GM19025 (cell line): ENCODE data around the gene ENPEP.

Source experiments
- ATAC-seq: cut with Tn5 transposase; IDR thresholded peaks from one replicate; pipeline ENCODE4 v1.9.1; 2021; ENCODE audit warnings: mild to moderate bottlenecking, low read depth, moderate library complexity; ENCODE audit not compliant: unreplicated experiment

ENPEP gene

GRCh38 chr4:110597582-110597981, 121.6 kb downstream of the ENPEP start:
- ATAC-seq, result no peak

DNA sequence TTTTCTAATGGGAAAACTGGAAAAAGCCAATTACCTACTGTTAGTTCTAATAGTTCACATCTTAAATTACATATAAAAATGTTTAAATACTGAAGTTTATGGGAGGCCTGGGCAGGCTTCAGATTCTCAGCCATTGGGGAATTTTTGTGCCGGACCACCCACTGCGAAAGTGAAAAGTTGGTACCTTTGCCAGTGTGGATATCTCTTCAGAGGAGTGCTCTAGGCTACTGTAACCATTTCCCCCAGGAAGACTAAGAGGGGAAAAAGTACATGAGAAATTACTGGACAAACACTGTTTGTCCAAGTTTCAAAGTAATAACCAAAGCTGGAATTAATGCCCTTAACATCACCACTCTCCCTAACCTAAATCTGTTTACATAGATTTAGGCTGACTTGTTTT, 126.1 kb downstream of the ENPEP start:
- no peak for ATAC-seq

DNA sequence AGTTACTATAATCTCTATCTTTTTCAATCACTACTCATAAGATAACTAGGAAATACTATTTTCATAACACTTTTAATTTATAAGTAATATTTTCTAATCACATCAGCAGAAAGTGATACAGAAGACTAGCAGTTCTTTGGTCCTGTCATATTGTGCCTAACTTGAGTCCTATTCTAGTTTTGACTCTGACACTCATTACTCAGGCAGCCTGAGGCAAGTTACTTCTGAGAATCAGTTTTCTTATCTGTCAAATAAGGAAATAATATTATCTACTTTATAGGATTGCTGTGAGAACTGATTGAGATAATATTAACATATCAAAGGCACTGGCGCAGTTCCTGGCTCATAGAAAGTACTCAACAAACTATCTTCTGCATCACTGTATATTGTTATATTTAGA, 129.1 kb downstream of the ENPEP start:
- ATAC-seq, result no peak

DNA sequence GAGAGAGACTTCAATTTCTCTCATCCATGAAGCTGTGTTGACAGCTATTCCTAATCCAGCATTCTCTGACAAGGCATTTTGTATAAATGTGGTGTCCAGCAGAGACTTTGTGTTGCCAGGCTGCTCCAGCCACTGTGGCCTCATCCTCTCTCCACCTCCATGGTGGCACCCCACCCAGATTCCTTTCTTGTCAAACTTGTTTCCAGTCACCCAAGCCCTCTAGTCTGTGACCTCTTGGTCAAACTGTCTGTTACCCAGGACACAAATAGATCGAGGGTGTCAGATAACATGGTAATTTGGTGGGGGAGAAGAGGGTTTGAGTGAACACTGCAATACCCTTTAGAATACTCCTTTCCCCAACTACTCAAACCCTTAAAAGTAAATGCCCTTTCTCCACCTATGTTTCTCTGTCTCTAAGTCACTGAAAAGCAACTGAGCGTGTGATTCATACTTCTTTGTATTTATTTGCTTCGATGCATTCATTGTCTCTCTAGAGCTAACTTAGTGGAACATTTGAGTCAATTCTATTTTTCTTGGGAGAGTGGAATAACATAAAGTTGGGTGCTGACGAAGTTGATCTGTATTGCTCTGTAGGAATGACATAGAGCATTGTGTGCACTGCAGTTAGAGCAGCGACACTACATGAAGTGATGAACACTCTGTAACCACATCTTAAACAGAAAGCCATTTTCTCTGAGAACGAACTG, 133.2 kb downstream of the ENPEP start:
- ATAC-seq, result no peak

DNA sequence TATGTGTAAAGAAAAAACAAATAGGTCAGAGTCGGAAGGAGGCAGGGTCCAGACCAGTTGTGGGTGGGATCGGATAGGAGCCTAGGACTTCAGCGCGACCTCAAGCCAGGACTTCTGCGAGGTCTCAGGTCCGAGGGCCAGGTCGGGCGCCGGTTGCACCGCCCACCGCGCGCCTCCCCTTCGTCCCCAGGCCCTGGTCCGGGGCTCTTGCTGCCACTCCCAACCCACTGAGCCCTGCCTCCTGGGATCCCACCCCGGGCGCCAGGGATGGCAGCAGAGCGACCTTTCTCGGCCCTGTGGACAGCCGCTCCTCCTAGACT, 134.6 kb downstream of the ENPEP start:
- ATAC-seq, result no peak

DNA sequence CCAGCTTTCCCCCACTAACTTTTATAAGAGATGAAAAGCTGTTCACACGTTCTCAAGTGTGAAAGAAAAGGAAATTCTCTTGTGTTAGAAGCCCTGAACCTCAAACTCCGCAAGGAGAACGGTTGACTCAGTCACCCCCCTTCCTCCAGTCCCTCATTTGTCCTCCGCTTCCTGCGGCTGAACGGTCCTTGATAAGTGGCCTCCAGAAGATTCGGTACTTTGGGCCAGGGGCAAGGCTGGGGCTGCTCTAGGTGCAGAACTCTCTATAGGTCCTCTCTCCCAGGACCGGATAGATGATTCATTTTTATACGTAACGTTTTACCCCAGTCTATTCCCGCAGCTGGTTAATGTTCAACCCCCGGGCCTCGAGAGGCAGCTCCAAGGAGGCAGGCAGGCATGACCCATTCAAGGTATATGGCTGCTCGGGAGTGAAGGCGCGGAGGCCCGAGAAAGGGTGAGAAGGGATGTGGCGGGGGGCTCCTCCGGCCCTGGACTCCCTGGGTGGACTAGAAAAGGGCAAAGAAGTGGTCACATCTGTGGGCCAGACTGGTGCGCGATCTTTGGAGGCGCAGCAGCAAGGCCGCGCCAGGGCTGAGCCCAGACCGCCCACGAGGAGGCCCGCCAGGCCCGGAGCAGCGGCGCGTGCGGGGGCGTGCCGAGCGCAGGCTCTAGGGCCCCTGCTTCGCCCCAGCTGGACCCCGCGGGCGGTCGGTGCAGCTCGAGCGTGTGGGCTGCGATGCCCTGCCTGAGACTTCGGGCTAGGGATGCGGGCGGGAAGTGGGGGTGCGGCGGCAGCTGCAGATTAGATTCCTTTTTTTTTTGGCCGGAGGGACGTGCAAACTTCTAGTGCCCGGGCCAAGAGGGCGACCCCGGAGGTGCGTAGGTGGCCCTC, 135.2 kb downstream of the ENPEP start:
- ATAC-seq, result peak; percentile 89

DNA sequence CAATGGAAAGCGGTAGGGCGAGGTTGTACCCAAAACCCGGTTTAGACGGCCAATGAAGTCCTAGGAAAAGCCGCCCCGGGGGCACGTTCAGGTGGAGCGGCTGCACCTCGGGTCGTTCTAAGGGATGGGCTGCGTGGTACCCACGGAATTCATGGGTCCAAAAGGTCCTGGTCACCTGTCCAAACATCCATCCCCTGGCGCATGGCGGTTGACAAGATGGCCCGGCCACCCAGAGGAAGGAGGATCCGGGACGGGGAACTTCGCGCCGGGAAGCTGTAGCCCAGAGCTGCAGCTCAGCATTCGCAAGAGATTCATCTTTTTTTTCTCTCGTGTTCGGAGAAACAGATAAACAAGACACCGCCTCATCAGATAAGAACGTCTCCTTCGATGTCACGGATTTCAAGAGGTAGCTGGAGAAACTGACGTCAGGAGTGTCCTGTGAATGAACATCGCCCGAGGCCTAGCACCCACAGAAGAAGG, 136.1 kb downstream of the ENPEP start:
- ATAC-seq, result no peak

DNA sequence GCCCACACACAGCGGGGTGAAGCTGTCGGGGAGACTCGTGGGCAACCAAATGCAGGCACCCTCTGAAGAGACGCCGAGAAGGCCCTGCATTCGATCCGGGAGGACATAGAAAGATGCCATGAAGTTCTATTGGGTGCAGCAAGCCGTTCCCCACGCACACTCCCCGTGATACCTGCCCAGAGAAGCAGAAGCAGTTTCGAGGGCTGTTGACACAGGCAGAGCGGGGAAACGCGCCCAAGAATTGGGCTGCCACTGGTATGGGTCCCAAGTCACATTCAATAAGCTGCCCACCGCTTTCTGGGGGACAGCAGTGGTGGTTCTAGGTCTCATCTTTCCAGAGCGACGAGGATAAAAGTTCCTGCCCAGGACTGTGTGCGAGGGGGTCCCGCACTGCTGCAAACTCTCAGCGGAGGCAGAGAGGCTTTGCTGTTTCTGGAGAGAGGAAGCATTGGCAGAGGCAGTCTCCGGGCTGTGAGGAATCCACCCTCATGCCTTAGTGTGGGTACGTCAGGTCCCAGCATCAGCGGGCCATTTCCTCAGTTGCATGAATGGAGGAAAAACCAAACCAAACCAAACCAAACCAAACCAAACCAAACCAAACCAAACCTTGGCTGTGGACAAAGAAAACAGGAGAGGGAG, 136.8 kb downstream of the ENPEP start:
- no peak for ATAC-seq

DNA sequence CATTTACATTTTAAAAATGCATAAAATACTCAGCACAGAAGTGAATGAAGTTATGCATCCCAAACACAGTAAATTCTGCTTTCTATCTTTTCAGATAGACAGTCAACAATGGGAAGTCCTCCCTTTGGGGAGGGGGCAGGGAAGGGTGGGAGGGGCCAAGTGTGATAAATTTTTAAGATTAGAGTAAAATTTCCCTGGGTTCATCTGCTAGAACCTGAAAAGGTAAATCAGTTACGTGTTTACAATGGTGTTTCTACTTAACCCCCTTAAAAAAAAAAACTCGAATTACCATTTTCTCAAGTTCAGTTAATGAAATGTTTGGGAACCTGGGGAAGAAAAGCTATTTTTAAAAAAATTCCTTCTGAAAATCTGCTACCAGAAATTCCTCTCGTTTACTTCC, 137.8 kb downstream of the ENPEP start:
- no peak for ATAC-seq

DNA sequence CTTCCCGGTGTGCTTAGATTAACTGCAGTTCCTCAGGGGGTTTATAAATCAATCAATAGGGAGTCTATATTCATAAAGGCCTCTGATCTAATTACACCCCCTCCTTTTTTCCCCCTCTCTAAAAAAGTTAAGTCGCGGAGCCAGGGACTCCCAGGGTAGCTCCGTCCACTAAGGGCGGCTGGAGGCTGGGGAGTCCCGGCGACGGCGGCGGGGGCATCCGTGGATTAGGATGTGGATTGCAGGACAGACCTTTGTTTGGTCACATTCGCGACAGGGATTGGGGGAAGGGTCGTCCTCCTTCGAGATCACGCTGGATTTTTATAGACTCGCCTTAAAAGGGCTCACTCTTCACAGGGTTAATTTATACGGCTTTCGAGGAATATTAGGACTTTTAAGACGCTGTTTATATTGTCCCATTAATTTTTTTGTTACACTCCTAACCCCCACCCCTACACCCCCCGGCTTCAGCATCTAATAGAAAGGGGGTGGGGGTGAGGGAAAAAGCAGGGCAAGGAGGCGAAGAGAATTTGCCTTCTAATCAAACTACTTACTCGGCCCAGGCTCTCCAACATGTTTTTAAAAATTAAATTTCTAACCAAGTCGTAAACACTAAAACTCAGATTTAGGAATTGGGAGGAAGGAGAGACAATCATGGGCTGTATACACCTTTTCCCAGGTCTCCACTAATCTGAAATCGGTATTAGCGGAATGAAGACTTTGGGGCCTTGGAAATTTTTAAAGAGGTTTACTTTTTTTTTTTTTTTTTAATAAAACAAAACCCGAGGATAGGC, 138.4 kb downstream of the ENPEP start:
- ATAC-seq, result no peak
